PC-9 (cell line): Measurements from ENCODE around the gene LTB.

ENCODE experiments used
- CTCF ChIP-seq: fragments of 200-600 bp; sonication (generic); conservative IDR thresholded peaks from 2 replicates; pipeline ENCODE4 v1.6.1; 2017; ENCODE audit warnings: mixed run types, antibody characterized with exemption, mild to moderate bottlenecking, moderate library complexity
- EZH2 ChIP-seq: fragments of 200-600 bp; sonication (generic); IDR thresholded peaks from 2 replicates; pipeline ENCODE4 v1.8.0; 2017; ENCODE audit warnings: antibody characterized with exemption, low read depth

GRCh38 chr6:31547727-31548543, 34.3 kb downstream of the LTB start:
- TF ChIP-seq CTCF: no peak
- no peak for TF ChIP-seq EZH2
